Lung microvascular endothelial cell (primary cell): Measurements from ENCODE around the gene OTOGL. TPM values are rescaled to one million over a fixed set of nuclear protein-coding genes. Genes with fewer than 3 reads are reported as not detected.

Source experiments
- total RNA-seq: library from RNA; depleted of rRNA; stranded (reverse); fragments of >200 nt; gene quantifications from 2 replicates; pipeline ENCODE4 v1.2.1, GENCODE V29; 2014

The OTOGL gene
- total RNA-seq, 1 donor from 2014 or later: under 0.01 TPM

Other genes with a start within 250 kb of the OTOGL start
- gene PPP1R12A, start 164.4 kb upstream of the OTOGL start, total RNA-seq: 53.8 and 66.9 TPM in 2 replicates